Measurements from ENCODE around the gene PLAAT4.
A peak's percentile ranks its signal among the peaks of the same experiment; 100 is the strongest.

PLAAT4 gene, protein sequence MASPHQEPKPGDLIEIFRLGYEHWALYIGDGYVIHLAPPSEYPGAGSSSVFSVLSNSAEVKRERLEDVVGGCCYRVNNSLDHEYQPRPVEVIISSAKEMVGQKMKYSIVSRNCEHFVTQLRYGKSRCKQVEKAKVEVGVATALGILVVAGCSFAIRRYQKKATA

GRCh38 chr11:63536669-63537292, at the start of gene PLAAT4:
Gene PLAAT4 (plus strand): TSS chr11:63536808. CDS start chr11:63536869, 61 bp downstream.
- DNase-seq (ENCODE audit: low spot score), result peak; percentile 74

DNA sequence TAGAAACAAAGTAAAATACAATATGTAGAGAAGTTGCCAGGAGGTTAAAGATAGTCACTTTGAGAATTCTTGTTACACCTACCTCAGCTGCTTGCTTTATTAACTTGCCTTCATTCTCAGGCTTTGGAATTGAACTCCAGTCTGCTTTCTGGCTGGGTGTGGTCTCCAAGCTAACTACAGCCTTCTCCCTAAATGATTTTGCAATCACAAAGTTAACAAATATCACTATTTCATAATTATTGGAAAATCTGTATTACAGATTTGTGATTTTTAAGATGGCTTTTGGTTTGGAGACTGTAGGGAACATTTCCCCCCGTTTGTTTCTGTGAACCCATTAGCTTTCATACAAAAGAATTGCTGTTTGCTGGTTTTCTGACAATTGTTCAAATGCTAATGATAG, 47.8 kb upstream of the PLAAT4 start:
- DNase-seq (ENCODE audit: low spot score), result no peak

GRCh38 chr11:63489879-63490278, 46.7 kb upstream of the PLAAT4 start:
- DNase-seq (ENCODE audit: low spot score), result no peak

DNA sequence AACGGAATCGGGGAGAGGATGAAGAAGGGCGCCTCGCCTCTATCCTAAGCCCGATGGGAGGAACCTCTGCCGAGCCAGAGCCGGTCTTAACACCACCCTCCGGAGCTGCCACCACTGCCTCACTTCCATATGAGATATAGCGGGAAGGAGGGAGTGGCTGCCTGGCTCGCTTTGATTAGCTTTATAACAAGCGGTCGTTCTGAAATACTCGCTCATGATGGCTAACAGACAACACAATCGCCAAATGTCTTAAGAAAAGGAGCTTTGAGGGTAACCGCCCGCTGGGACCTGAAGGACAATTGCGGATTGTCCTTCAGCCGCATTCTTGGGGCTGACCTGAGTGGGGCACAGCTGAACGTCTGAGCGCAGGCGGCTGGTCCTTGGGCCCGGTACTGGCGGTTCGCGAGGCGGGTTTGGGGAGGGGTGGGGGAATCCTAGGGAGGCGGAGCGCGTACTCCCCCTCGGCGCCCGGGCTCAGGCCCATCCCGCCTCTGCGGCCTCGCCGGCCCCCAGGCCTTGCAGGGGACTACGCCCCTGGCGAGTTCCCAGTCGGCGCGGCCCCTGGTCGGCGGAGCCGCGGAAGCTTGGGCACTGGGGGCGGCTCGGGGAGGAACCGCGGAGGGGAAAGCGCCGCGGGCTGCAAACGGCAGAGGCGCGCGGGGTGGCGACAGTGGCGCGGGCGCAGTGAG, 45.9 kb upstream of the PLAAT4 start, which contains the start of gene PLAAT5:
Gene PLAAT5 (minus strand): TSS at position 617 of the 689 bp plus-strand sequence. CDS start 133 bp downstream, at position 484.
- DNase-seq (ENCODE audit: low spot score), result no peak

DNA sequence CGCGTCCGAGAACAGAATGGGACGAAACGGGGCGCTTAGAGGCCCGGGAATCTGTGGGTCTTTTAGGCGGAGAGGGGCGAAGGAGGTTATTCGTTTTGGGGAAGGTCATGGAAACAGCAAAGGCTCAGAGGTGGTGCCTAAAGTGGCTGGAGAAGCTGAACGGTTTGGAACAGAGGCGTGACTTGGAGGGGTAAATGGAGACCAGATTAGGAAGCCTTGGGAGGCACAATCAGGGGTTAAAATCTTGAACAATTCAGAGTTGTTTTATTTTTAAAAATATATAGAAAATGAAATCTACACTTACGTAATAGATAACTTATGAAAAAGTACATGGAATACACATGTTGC, 45.4 kb upstream of the PLAAT4 start:
- DNase-seq (ENCODE audit: low spot score), result no peak

DNA sequence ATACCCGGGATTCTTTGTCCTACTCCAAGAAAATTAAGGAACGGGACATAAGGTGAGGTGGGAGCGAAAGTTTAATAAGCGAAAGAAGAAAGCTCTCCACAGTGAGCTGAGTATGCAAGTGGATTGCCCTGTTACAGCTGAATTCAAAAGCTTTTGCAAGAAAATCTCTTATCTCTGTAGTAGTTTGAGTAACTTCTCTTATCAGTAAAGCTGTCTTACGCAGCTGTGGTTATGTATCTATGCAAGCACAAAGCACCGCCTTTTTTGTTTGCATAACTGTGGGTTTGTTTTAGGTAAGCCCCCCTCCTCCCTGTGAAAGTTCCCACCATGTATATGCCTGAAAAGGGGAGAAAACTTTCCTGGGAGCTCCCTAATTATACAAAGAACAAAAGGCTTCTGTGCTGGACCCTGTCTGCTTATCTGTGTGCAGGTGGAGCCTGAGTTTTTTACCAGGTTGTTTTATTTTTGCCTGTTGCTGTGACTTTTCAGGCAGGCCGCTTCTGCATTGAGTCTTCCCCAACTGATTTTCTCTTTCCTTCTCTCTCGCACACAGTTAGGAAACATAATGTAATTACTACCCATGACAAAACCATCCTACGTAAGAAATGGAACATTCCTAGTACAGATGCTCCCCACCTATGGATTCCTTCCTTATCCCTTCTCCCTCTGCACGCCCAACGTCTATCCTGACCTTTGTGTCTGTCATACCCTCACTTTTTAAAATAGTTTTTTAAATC, 44.8 kb upstream of the PLAAT4 start:
- DNase-seq (ENCODE audit: low spot score), result no peak

GRCh38 chr11:63492441-63492840, 44.2 kb upstream of the PLAAT4 start:
- DNase-seq (ENCODE audit: low spot score), result no peak

GRCh38 chr11:63493127-63493526, 43.5 kb upstream of the PLAAT4 start:
- no peak for DNase-seq (ENCODE audit: low spot score)

DNA sequence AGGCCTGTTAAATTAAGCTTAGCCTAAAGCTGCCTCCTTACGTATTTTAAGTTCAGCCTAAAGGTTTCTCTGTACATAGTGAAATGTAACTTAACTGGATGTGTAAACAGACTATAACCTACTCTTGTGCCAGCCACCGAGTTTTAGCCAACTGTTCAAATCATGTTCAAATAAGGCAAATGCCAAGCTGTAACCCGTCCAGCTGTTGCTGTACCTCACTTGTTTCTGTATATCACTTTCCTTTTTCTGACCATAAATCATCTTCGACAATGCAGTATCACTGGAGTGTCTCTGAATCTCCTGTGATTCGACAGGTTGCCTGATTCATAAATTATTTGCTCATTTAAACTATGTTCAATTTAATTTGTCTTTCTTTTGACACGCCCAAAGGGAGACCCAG, 41.6 kb upstream of the PLAAT4 start:
- no peak for DNase-seq (ENCODE audit: low spot score)

- DNase-seq (ENCODE audit: low spot score), result no peak
Measured at GRCh38 chr11:63499874-63500273, 36.7 kb upstream of the PLAAT4 start.

- DNase-seq (ENCODE audit: low spot score), result no peak
Measured at GRCh38 chr11:63501236-63501635, 35.4 kb upstream of the PLAAT4 start.

- no peak for DNase-seq (ENCODE audit: low spot score)
Measured at GRCh38 chr11:63502252-63502820, 34.3 kb upstream of the PLAAT4 start.

DNA sequence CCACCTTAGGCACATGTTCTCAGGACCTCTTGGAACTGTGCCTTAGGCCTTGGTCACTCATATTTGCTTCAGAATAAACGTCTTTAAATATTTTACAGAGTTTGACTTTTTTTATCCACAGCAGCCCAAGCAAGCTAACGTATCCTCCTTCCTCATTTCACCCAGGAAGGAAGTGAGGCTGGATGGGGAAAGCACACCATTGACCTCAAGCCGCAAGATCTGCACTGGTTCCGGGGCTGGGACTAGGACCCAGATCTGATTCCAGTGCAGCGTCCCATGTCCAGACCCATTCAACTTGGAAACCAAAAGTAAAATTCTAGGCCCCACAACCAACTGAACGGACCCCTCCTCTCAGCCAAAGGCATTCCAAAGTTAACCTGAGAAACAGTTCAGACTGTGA, 33.1 kb upstream of the PLAAT4 start:
- no peak for DNase-seq (ENCODE audit: low spot score)

DNA sequence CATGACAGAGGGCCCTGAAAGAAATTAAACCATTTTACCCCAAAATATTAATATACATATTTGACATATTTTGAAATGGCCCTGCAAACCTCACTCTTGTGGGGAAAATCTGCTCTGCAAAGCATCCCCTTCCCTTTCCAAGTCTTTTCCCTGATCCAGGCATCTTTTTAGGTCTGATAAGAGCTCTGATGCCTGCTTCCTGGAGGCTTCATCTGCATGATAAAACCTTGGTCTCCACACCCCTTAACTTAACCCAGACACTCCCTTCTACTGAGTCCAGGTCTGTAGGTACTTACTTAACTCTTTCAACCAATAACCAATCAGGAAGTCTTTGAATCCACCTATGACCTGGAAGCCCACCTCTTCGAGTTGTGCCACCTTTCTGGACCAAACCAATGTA, 32.6 kb upstream of the PLAAT4 start:
- DNase-seq (ENCODE audit: low spot score), result no peak

- DNase-seq (ENCODE audit: low spot score), result no peak
Measured at GRCh38 chr11:63504933-63505586, 31.5 kb upstream of the PLAAT4 start.

DNA sequence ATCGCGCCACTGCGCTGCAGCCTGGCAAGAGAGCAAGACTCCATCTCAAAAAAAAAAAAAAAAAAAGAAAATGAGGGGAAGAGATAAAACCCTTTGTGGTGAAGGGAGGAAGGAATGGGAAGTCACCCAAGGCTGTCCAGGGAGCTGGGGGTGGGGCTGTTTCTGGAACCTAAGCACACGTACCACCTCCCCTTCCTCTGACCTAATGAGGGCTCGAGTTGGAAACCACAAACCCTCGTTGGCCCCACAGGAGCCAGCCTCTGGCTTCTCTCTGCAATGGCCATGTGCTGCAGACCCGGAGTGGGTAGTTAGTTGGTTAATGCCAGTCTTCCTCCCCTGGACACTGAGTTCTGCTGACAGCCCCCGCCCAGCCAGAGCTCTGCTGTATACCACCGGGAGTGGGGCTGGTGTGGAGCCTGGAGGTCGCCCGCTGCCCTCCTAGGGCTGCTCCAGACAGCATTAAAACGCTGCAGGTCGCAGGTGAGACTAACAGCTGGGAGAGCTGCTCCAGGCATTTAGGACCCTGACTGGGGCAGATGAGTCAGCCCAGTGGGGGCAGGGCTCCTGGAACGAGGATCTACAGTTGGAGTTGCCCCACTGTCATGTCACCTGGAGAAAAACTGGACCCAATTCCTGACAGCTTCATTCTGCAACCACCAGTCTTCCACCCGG, 30.6 kb upstream of the PLAAT4 start, which contains the start of gene LGALS12:
Gene LGALS12 (plus strand): TSS at position 228 of the 672 bp plus-strand sequence. CDS start 375 bp downstream, at position 603.
- no peak for DNase-seq (ENCODE audit: low spot score)

GRCh38 chr11:63506876-63507275, 29.7 kb upstream of the PLAAT4 start:
- DNase-seq (ENCODE audit: low spot score), result no peak

GRCh38 chr11:63507511-63507910, 29.1 kb upstream of the PLAAT4 start:
- no peak for DNase-seq (ENCODE audit: low spot score)

- DNase-seq (ENCODE audit: low spot score), result no peak
Measured at GRCh38 chr11:63508009-63508408, 28.6 kb upstream of the PLAAT4 start.

DNA sequence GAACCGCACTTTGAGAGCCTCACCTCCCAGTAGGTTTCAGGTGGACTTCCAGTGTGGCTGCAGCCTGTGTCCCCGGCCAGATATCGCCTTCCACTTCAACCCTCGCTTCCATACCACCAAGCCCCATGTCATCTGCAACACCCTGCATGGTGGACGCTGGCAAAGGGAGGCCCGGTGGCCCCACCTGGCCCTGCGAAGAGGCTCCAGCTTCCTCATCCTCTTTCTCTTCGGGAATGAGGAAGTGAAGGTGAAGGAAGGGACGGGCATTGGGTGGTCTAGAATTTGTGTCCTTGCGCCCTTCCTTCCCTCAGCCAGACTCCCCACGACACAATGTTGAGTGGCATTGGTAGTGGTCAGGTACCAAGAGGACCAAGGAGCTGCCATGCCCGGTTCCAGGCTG, 27.9 kb upstream of the PLAAT4 start:
- no peak for DNase-seq (ENCODE audit: low spot score)

DNA sequence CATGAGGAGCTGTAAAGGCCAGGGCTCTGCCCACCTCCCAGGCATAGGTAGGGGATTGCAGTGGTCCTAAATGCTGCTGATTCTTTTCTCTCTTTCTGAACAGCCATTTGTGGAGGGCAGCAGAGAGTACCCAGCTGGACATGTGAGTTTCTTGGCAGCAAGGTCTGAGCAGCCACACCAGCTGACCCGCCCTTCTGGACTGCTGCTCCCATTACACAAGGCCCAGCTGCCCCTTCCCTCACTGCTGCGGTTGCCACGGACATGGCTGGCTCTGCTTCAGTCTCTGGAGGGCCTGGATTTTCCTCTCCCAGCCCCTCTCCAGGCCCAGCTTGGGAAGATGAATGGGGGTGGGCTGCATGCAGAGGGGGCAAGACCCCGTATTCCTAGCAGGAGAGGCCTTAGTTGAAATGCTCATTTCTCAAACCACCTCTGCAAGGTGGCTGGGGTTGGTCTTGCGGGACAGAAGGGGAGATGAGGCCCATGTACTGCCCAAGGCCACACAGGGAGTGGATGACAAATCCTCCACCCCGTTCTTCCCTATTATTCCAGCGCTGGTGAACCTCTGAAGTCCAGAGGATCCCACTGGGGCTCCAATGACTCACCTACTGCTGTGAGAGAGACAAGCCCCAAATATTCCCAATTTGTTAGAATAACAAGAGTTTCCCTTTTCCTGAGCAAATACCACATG, 26.1 kb upstream of the PLAAT4 start:
- DNase-seq (ENCODE audit: low spot score), result peak; percentile 54
